ENCODE measurements around the gene GSTT2B.
"Not testable (repeated sequence)": the region's sequence is repeated elsewhere in the genome, so short reads cannot be mapped to it uniquely, and the experiment has no call there.

Gene GSTT2B

DNA sequence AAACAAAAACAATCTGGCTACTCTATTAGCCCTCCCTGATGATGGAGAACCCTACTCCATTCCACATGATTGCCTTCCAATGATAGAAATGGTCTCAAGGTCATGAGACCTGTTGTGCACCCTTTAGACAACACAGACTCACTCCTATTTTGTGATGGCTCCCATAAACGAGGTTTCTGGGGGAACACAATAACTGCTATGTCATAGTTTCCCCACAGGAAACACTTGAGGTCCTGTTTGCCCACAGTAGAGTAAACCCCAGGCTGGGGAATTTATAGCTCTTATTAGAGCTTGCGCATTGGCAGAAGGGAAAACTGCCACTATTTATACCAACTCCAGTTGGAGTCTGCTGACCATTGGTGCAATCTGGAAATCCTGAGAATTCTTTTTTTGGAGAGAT is 38.1 kb downstream of the GSTT2B start:
- H3K4me3 ChIP-seq (replicated peaks; ENCODE audit: low read depth, low read length) = no peak overlapping the region
- H3K27me3 ChIP-seq (replicated peaks; ENCODE audit: control insufficient read depth, insufficient read depth, low read length) = no peaks in the 10 kb centered on the region
- H3K36me3 ChIP-seq (ENCODE audit: control insufficient read depth, insufficient read depth, low read length) = no peaks in the 10 kb centered on the region; the same call in 1 of the 2 replicates
- DNase-seq (ENCODE audit: extremely low read depth, insufficient read length) = no peak
- TF ChIP-seq, protein P1, sequence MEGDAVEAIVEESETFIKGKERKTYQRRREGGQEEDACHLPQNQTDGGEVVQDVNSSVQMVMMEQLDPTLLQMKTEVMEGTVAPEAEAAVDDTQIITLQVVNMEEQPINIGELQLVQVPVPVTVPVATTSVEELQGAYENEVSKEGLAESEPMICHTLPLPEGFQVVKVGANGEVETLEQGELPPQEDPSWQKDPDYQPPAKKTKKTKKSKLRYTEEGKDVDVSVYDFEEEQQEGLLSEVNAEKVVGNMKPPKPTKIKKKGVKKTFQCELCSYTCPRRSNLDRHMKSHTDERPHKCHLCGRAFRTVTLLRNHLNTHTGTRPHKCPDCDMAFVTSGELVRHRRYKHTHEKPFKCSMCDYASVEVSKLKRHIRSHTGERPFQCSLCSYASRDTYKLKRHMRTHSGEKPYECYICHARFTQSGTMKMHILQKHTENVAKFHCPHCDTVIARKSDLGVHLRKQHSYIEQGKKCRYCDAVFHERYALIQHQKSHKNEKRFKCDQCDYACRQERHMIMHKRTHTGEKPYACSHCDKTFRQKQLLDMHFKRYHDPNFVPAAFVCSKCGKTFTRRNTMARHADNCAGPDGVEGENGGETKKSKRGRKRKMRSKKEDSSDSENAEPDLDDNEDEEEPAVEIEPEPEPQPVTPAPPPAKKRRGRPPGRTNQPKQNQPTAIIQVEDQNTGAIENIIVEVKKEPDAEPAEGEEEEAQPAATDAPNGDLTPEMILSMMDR (IDR thresholded peaks at IDR 0.05; ENCODE audit: insufficient read depth, low read length, poor library complexity, severe bottlenecking) = no peak

DNA sequence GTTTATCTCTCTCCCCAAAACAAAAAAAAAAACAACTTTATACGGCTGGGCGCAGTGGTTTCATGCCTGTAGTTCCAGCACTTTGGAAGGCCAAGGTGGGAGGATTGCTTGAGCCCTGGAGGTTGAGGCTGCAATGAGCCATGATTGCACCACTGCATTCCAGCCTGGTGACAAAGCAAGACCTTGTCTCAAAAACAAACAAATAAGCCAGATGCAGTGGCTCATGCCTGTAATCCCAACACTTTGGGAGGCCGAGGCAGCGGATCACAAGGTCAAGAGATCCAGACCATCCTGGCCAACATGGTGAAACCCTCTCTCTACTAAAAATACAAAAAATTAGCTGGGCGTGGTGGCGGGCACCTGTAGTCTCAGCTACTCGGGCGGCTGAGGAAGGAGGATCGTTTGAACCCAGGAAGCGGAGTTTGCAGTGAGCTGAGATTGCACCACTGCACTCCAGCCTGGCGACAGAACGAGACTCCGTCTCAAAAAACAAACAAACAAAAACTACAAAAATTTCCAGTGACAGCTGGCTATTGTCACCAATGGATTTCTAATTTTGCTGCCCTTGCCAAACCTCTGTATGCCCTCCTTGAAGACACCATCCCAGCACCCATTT is 39.3 kb downstream of the GSTT2B start:
- not testable (repeated sequence) for H3K27me3 ChIP-seq (replicated peaks; ENCODE audit: control insufficient read depth, insufficient read depth, low read length); H3K36me3 ChIP-seq (ENCODE audit: control insufficient read depth, insufficient read depth, low read length); DNase-seq (ENCODE audit: extremely low read depth, insufficient read length); H3K4me3 ChIP-seq (replicated peaks; ENCODE audit: low read depth, low read length)

- not testable (repeated sequence) for H3K27me3 ChIP-seq (replicated peaks; ENCODE audit: control insufficient read depth, insufficient read depth, low read length); H3K4me3 ChIP-seq (replicated peaks; ENCODE audit: low read depth, low read length); DNase-seq (ENCODE audit: extremely low read depth, insufficient read length); H3K36me3 ChIP-seq (ENCODE audit: control insufficient read depth, insufficient read depth, low read length)
These were observed 40.8 kb downstream of the GSTT2B start for GRCh38 chr22:23920267-23920611.

GRCh38 chr22:23915290-23915689 is 45.7 kb downstream of the GSTT2B start:
- H3K27me3 ChIP-seq (replicated peaks; ENCODE audit: control insufficient read depth, insufficient read depth, low read length) = no peaks in the 10 kb centered on the region
- DNase-seq (ENCODE audit: extremely low read depth, insufficient read length) = no peak
- no peaks in the 10 kb centered on the region for H3K36me3 ChIP-seq (ENCODE audit: control insufficient read depth, insufficient read depth, low read length)
- TF ChIP-seq, protein P1 (IDR thresholded peaks at IDR 0.05; ENCODE audit: insufficient read depth, low read length, poor library complexity, severe bottlenecking) = no peak
- no peak overlapping the region for H3K4me3 ChIP-seq (replicated peaks; ENCODE audit: low read depth, low read length)

DNA sequence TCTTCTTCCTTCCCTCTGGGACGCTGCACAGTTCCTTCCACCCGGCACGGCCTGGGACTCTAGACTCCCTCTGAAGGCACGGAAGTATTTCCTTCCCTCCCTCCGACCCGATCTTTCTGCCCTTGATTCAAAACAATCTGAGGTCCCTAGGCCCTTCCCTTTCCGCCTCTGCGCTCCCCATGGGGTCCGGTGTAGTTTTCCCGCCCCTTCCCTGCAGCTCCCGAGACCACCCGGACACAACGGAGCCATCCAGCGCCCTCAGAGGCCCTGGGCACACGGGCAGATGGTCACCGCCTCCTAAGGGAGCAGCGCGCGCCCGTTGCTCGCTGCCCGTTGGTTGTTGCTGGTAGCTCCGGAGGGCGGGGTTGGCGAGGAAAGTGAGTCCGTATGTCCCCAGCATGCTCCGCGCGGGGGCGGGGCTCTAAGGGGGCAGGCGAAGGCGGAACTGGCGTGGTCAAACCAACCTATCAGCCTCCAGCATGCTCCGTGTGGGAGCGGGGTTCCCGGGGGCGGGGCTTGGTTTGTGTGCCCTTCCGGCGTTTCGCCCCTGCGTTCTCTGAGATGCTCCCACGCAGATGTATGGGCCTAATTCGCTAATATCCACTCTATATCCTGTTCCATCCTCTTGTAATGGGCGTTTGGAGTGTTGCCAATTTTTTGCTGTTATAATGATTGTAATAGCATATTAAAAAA is 47.2 kb downstream of the GSTT2B start:
- DNase-seq (ENCODE audit: extremely low read depth, insufficient read length) = peak; percentile 99
- Histone ChIP-seq H3K4me3 (replicated peaks; ENCODE audit: low read depth, low read length) (peak overlapping the region; percentile 85), H3K36me3 (ENCODE audit: control insufficient read depth, insufficient read depth, low read length) (no peaks in the 10 kb centered on the region), H3K27me3 (replicated peaks; ENCODE audit: control insufficient read depth, insufficient read depth, low read length) (no peaks in the 10 kb centered on the region)
- TF ChIP-seq, protein P1 (IDR thresholded peaks at IDR 0.05; ENCODE audit: insufficient read depth, low read length, poor library complexity, severe bottlenecking) = no peak

GRCh38 chr22:23913306-23913660 is 47.7 kb downstream of the GSTT2B start:
- Histone ChIP-seq H3K36me3 (ENCODE audit: control insufficient read depth, insufficient read depth, low read length) (no peaks in the 10 kb centered on the region), H3K4me3 (replicated peaks; ENCODE audit: low read depth, low read length) (peak overlapping the region; percentile 85), H3K27me3 (replicated peaks; ENCODE audit: control insufficient read depth, insufficient read depth, low read length) (no peaks in the 10 kb centered on the region)
- TF ChIP-seq, protein P1 (IDR thresholded peaks at IDR 0.05; ENCODE audit: insufficient read depth, low read length, poor library complexity, severe bottlenecking) = no peak
- DNase-seq (ENCODE audit: extremely low read depth, insufficient read length) = peak; percentile 41

Data from GM06990 (cell line).